ENCODE results near the gene TBXAS1. TPM values are rescaled to one million over a fixed set of nuclear protein-coding genes. Genes with fewer than 3 reads are reported as not detected.
A peak's percentile ranks its signal among the peaks of the same experiment; 100 is the strongest.

Gene TBXAS1
- total RNA-seq, 1 donor from 2014 or later, result 0.20 TPM

- DNase-seq (ENCODE audit: low read depth in 2 of 2), result peak in 1 of 2 donors; percentile 27
These were observed 166.2 kb downstream of the TBXAS1 start for GRCh38 chr7:139995017-139995915.

GRCh38 chr7:139998572-139998971, 169.5 kb downstream of the TBXAS1 start:
- DNase-seq (ENCODE audit: low read depth in 2 of 2), result no peak

- no peak for DNase-seq (ENCODE audit: low read depth in 2 of 2)
These were observed 170.5 kb downstream of the TBXAS1 start for GRCh38 chr7:139999516-139999915.

GRCh38 chr7:140000666-140001268, 171.7 kb downstream of the TBXAS1 start:
- DNase-seq (ENCODE audit: low read depth in 2 of 2), result no peak

DNA sequence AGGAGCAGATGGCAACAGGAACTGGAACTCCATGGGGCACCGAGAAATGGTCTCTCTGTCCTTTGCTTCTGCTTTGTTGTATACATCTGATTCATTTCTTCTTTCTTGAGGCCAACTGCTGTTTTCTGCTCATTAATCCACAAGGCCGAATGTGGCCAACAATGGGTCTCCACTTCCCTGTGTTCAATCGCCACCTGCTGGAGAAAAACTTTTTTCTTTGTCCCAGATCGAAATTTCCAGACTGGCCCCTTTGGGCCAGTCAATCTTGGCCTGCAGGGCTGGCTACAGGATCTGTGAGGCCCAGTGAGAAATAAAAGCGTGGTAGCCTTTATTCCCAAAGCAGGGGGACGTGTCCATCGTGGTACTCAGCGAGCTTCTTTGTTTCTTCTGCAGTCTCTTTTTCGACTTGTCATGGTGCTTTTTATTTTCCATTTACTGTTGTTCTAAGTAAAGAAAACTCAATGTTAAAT, 174.9 kb downstream of the TBXAS1 start:
- DNase-seq (ENCODE audit: low read depth in 2 of 2), result peak; percentile 70 to 76

- no peak for DNase-seq (ENCODE audit: low read depth in 2 of 2)
These were observed 175.6 kb downstream of the TBXAS1 start for GRCh38 chr7:140004672-140005071.

DNA sequence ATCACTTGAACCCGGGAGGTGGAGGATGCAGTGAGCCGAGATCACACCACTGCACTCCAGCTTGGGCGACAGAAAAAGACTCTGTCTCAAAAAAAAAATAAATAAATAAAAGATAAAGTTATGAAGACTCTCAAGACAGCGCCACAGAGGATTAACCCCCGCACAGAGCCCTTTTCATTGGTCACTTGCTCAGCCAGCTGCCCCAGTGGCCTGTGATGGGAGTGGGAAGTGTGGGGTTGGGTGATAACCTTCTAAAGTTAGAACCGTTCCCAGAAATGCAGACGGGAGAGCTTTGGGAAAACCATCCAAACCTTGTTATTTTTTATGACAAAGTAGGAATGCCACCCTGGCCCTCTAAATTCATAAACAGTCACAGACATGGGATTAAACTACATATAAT, 176.3 kb downstream of the TBXAS1 start:
- no peak for DNase-seq (ENCODE audit: low read depth in 2 of 2)

GRCh38 chr7:140005754-140006503, 176.9 kb downstream of the TBXAS1 start:
- peak in 1 of 2 donors; percentile 27 for DNase-seq (ENCODE audit: low read depth in 2 of 2)

DNA sequence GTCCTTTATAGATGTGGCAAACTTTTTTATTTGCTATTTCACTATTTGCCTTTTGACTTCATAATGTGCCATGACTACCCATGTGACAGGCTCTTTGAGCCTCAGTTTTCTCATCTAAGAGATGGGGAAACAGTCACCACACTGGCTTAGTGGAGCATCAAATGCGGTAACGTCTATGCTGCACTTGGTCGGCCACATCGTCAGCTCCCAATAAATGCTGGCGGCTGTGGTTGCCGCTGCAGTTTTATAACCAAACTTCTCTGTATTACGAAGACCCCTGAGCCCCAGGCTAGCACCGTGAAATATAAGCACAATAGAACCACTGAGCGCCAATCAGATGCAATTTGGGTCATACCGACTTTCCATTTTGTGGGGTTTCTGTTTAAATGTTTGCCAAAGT, 177.5 kb downstream of the TBXAS1 start:
- no peak for DNase-seq (ENCODE audit: low read depth in 2 of 2)

- DNase-seq (ENCODE audit: low read depth in 2 of 2), result no peak
These were observed 178.1 kb downstream of the TBXAS1 start for GRCh38 chr7:140007051-140007690.

GRCh38 chr7:140008755-140009610, 179.9 kb downstream of the TBXAS1 start:
- DNase-seq (ENCODE audit: low read depth in 2 of 2), result peak in 1 of 2 donors; percentile 28

DNA sequence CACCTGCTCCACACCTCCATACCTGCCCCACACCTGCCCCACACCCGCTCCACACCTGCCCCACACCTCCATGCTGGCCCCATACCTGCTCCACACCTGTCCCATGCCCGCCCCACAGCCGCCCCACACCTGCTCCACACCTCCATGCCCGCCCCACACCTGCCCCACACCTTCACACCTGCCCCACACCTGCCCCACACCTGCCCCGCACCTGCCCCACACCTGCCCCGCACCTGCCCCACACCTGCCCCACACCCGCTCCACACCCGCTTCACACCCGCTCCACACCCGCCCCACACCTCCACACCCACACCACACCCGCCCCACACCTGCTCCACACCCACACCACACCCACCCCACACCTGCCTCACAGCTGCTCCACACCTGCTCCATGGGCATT, 180.7 kb downstream of the TBXAS1 start:
- no peak for DNase-seq (ENCODE audit: low read depth in 2 of 2)

- DNase-seq (ENCODE audit: low read depth in 2 of 2), result no peak
These were observed 181.3 kb downstream of the TBXAS1 start for GRCh38 chr7:140010194-140010895.

GRCh38 chr7:140013676-140014075, 184.6 kb downstream of the TBXAS1 start:
- DNase-seq (ENCODE audit: low read depth in 2 of 2), result no peak

DNA sequence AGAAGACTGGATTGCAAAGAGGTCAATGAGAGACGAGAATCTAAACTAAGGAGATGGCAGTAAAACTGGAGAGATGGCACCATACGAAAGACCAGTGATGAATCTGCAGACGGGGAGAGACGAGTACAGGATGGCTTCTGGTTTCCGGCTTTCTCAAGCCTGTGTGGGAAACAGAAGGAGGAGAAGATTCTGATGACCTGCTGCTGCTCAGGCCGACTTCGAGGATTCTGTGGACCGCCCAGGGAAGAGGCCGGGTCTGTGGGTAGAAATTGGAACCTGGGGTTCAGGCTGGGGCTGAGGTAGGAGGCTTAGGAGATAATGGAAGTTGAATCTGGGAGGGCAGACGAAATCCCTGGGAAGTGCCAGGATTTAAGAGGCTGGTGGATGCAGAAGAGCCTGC, 185.1 kb downstream of the TBXAS1 start:
- no peak for DNase-seq (ENCODE audit: low read depth in 2 of 2)

- DNase-seq (ENCODE audit: low read depth in 2 of 2), result no peak
These were observed 186.5 kb downstream of the TBXAS1 start for GRCh38 chr7:140015471-140015970.

- peak in 1 of 2 donors; percentile 83 for DNase-seq (ENCODE audit: low read depth in 2 of 2)
These were observed 187.5 kb downstream of the TBXAS1 start for GRCh38 chr7:140016540-140016939.

DNA sequence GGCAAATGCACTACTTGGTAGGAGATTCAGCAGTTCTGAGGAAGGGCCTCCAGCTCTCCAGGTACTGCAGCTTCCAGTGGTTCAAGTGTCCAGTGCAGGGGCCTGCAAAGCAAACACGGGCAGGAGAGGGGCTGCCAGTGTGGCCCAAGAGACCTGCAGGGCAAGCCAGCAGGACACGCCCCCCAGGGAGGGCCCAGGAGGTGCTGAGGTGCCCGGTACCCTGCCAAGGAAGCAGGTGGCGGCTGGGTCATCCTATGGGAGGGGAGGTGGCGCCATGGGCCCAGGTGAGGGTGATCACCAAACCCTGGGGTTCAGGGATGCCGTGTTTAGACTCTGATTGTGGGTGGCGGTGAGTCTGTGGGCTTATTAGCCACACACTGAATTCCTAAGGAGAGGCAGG, 188.0 kb downstream of the TBXAS1 start:
- DNase-seq (ENCODE audit: low read depth in 2 of 2), result no peak

GRCh38 chr7:140017543-140017942, 188.5 kb downstream of the TBXAS1 start:
- no peak for DNase-seq (ENCODE audit: low read depth in 2 of 2)

All from lung microvascular endothelial cell (primary cell).